Ishikawa (cell line): ENCODE measurements around the gene PGAP3.

ENCODE experiments used
- CEBPB ChIP-seq: IDR thresholded peaks from 2 replicates; pipeline ENCODE4 v1.6.1; 2012
- EGR1 ChIP-seq: IDR thresholded peaks from 2 replicates; pipeline ENCODE4 v1.6.1; 2012
- EP300 ChIP-seq: IDR thresholded peaks from 2 replicates; pipeline ENCODE4 v1.6.1; 2012; ENCODE audit warnings: borderline replicate concordance
- FOXM1 ChIP-seq: IDR thresholded peaks from 2 replicates; pipeline ENCODE4 v1.6.1; 2012; ENCODE audit warnings: low read depth, borderline replicate concordance
- MAX ChIP-seq: IDR thresholded peaks from 2 replicates; pipeline ENCODE4 v1.6.1; 2012
- RAD21 ChIP-seq: IDR thresholded peaks from 2 replicates; pipeline ENCODE4 v1.6.1; 2012; ENCODE audit warnings: low read depth
- REST ChIP-seq: IDR thresholded peaks from 2 replicates; pipeline ENCODE4 v1.6.1; 2012; ENCODE audit warnings: low read depth, mild to moderate bottlenecking
- TAF1 ChIP-seq: IDR thresholded peaks from 2 replicates; pipeline ENCODE4 v1.6.1; 2012; ENCODE audit warnings: low read depth, mild to moderate bottlenecking
- TEAD4 ChIP-seq: IDR thresholded peaks from 2 replicates; pipeline ENCODE4 v1.6.1; 2012
- USF1 ChIP-seq: IDR thresholded peaks from 2 replicates; pipeline ENCODE4 v1.6.1; 2012
- YY1 ChIP-seq: IDR thresholded peaks from 2 replicates; pipeline ENCODE4 v1.6.1; 2012; ENCODE audit warnings: low read depth

- TF ChIP-seq TEAD4 (no peak), REST (no peak), RAD21 (no peak), USF1 (no peak), EP300 (no peak), EGR1 (no peak), TAF1 (no peak), MAX (no peak), CEBPB (no peak), FOXM1 (no peak), YY1 (no peak)
Measured at GRCh38 chr17:39660011-39660360, 27.9 kb downstream of the PGAP3 start.
